HG02840 (cell line): ENCODE measurements around the gene TP53I11.

Experiments used
- ATAC-seq: cut with Tn5 transposase; IDR thresholded peaks from one replicate; pipeline ENCODE4 v1.9.1; 2021; ENCODE audit warnings: mild to moderate bottlenecking, moderate library complexity, moderate number of reproducible peaks; ENCODE audit not compliant: unreplicated experiment, low FRiP score

Gene TP53I11

GRCh38 chr11:44917741-44918140 is 32.9 kb downstream of the TP53I11 start:
- no peak for ATAC-seq

DNA sequence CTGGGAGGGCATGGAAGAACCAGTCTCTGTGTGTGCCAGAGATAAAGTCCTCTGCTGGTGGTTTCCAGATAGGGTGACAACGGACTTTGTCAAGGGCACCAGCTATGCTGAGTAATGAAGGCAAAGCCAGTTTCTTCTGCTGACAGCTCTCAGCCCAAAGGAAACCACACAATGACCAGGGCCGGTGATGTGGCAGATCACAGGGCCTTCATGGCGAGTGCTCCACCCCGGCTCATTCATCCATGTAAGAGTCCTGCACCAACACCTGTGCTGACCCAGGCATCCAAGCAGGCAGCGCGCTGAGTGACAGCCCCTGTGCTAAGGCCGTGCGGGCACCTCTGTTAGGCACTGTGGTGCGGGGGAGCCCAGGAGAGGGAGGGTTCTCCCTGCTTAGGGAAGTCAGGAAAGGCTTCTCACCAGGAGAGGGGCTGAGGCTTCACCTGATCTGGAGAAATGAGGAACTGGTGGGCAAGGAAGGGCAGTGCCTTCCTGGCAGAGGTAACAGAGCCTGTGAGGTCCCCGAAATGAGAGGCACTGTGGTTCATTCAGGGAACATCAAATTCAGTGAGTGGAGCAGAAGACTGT is 33.8 kb downstream of the TP53I11 start:
- ATAC-seq: no peak

DNA sequence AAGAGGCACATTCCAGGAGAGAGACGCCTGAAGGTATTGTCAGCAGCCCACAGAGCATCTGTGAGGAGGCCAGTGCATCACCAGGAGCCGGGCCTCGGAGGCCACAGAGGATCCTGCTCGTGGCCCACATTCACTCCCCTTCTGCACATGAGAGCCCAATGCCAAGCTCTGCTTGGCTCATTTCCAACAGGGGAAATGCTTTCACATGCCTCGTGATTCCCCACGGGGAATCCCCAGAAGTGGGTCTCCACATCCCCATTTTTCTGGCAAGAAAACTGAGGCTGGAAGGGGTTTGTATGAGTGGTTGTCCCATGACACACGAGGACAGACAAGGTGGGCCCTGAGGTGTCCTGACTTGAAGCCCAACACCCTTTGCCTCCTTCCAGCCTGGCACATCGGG is 34.4 kb downstream of the TP53I11 start:
- no peak for ATAC-seq

DNA sequence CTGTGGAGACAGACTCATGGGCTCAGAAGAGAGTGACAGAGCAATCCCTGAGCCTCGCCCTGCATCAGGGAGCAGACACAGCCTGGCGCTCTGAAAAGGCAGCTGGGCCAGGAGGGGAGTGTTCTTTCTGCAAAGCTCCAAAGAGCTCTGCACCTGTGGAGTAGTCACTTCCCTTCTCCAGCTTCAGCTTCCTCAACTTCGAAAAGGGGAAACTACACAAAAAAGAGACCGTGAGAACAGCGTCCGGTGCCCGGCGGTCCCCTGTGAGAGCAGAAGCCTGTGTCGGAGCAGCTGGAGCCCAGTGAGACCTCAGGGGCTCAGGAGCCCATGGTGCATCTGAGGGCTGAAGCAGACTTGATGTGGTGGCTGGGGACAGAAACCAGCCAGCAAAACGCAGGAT is 35.1 kb downstream of the TP53I11 start:
- no peak for ATAC-seq

DNA sequence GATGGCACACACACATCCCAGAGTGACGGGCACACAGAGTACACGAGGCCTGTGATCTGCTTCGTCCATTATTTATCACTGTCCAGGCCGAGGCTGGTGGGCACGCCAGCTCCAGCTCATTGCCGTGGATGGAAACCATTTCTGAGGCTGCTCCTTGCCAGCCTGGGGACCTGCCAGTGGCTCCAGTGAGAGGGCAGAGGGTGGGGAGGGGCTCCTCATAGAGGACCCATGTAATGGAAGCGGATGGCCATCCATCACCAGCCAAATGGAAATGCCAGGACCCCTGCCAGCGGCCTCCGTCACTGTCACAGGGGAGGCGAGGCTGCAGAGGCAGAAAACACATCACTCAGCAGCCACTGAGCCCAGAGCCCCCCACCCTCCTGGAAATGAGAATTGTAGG is 35.7 kb downstream of the TP53I11 start:
- ATAC-seq: no peak

DNA sequence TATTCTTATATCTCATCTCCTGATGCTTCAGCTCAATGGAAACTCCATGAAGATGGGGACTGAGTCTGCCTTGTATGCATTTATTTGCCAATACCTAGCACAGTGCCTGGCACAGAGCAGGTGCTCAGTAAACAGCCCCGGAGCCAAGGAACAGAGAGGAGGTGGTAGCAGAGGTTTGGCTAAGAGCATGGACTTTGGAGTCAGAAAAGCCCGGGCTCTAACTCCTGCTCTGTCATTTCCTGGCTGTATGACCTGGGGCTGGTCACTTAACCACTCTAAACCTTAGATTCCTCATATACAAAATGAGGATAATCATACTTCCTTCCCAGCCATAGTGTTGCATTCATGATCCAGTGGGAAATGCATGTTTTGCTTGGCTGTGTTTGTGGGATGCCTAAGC is 36.6 kb downstream of the TP53I11 start:
- ATAC-seq: no peak

GRCh38 chr11:44913502-44913901 is 37.2 kb downstream of the TP53I11 start:
- no peak for ATAC-seq

DNA sequence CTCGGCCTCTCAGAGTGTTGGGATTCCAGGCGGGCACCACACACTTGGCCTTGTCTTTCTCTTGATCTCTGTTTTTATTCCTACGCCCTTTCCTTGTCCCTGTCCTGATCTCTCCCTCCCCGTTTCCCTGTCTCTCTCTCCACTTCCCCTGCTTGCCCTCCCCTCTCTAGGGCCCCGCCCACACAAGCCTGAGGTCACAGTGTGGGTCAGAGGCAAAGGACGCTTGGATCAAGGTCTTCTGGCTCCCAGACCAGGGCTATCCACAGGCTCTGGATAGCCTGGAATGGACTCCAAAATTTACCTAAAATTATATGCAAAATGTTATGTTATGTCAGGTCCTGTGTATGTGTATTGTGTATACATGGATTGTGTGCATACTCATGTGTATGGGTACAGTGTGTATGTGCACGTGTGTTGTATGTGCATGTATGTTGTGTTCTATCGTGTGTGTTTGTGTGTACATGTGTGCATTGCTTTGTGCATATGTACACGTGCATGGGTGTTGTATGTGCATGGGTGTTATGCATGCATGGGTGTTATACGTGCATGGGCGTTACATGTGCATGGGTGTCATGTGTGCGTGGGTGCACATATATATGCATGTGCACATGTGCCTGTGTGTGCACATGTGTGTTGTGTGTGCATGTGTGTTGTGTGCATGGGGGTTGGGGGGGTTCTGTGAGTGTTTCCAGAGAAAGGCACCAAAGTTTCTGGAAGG is 38.3 kb downstream of the TP53I11 start:
- ATAC-seq: no peak

DNA sequence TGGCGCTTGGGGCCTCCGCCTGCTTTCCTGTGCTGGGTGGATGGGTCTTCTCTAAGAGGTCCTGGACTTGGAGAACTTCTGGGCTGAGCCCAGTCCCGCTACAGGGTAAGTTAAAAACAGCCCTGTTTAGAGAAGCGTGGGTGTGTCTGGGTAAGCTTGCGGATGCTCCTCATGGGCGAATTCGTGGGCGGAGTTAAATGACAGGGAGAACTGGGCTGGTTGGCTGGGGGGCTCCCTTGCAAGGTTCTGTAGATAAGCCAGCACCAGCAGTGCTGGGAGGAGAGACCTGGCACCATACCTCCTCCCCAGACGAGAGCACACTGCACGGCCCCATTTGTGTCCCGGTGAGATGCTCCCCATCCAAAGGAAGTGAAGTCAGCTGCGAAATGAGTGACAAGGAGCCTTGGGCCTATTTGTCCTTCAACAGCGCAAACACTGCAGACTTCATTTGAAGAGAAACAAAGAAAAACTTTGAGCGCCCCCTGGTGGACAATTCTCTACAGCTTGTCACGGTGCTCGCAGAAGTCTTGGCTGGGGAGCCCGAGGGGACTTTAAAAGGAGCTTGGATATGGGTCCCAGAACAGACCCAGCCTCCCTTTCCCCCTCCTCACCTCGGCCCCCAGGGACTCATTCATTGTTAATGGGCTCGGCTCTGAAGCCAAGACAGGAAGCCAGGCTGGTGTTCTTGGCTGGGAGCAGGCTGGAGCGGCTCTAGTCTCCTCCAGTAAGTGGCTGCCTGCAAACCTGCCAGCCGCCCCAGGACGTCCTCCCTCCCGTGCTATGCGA is 39.5 kb downstream of the TP53I11 start:
- ATAC-seq: no peak

- ATAC-seq: no peak
Measured at GRCh38 chr11:44910591-44910990, 40.1 kb downstream of the TP53I11 start.

DNA sequence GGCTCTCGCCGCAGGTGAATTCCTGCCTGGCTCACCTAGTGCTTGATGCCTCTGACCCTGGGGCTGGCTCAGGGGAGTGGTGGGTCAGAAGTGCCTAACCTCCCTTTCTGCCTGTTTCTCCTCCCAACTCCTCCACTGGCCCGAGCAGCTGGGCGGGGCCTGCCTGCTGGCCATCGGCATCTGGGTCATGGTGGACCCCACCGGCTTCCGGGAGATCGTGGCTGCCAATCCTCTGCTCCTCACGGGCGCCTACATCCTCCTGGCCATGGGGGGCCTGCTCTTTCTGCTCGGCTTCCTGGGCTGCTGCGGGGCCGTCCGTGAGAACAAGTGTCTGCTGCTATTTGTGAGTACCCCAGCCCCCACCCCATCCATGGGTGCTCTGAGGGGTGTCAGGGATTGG is 41.1 kb downstream of the TP53I11 start:
- ATAC-seq: no peak

DNA sequence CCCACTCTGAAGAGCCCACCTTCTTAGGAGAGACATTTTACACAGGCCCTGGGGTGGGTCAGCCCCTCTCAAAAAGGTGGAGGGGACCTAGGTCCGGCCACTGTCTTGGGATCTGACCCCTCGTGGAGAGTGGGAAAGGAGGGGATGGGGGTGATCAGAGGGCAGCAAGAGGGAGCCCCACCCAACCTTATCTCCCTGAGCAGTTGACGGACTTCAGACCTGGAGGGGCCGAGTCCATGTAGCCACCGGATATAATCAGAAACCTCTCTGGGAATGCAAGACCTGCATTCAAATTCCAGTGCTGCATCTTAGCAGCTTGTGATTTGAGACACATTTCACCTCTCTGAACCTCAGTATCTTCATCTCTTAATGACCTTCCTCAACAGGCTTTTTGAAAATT is 44.0 kb downstream of the TP53I11 start:
- ATAC-seq: no peak

DNA sequence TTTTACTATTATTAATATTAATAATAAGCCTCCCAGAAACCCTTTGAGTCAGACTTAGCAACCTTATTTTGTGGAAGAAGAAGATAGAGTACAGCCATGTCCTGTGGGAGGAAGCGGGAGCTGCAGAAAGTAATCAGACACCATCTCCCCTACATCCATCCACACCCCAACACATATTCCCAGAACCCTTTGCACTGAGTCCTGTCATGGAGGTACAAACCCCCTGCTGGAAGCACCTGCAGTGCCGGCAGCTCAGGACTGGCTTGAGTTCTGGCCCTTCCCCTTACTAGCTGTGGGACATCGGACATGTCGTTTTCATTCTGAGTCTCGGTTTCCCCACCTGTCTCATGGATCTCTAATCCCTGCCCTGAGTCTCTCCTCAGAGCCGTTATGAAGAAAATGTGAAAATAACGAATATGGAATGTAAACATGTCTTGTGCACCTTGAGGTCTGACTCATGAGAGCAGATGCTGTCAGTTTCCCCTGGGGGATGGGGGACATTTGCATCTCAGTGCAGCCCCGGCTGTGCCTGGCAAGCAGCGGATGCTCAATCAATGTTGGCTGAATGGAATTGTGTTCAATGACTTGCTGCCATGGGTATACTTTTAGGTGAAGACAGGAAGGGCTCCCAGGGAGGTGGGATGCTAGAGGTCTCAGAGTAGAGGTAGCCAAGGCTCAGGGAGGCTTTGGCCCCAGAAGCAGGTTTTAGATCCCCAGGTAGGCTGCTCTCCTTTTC is 45.4 kb downstream of the TP53I11 start:
- no peak for ATAC-seq

GRCh38 chr11:44904261-44905020 is 46.2 kb downstream of the TP53I11 start:
- no peak for ATAC-seq

- ATAC-seq: no peak
Measured at GRCh38 chr11:44903518-44903917, 47.2 kb downstream of the TP53I11 start.

- ATAC-seq: no peak
Measured at GRCh38 chr11:44903035-44903434, 47.6 kb downstream of the TP53I11 start.

DNA sequence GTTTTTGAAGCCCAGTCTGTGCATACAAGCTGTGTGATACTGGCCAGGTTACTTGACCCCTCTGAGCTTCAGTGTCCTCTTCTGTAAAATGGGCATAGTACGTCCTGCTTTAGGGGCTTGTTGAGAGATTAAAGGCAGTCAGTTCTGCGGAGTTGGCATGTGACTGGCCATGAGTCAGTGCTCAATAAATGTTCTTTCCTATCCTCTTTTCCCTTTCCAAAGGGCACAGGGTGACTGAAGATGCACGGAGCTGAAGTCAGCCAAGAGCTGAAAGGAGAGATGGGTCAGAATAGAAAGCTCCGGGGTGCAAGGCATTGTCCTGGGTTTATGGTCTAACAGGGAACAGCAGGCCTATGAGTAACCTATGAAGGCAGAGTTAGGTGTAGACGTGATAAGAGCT is 48.9 kb downstream of the TP53I11 start:
- ATAC-seq: no peak

GRCh38 chr11:44901120-44901633 is 49.5 kb downstream of the TP53I11 start:
- no peak for ATAC-seq

DNA sequence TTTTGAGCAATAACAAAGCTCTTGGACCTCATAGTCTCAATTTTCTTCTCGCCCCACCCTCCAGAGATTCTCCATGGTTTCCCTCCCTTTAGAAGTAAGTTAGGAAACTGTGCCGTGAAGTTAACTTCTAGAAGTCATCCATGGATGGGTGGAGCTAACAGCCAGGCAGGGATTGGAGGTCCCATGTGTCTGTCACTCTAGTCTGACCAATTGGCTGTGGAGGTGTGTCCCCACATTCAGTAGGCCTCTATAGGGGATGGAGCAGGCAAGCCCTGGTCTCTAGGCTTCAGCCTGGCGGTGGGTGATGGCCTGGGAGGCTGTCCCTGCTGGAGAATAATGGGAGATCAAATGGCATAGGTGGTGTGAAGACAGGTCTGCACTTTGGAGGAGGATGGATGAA is 50.7 kb downstream of the TP53I11 start:
- no peak for ATAC-seq
